GM19193 (cell line): ENCODE measurements around the gene ARMS2.

Source experiments
- POLR2A ChIP-seq: IDR thresholded peaks from 4 replicates; pipeline ENCODE4 v1.6.1; 2011; ENCODE audit not compliant: insufficient read depth, insufficient read length; ENCODE audit errors: extremely low read depth

The ARMS2 gene

GRCh38 chr10:122441961-122442360 is 12.5 kb upstream of the ARMS2 start:
- no peak for TF ChIP-seq POLR2A

DNA sequence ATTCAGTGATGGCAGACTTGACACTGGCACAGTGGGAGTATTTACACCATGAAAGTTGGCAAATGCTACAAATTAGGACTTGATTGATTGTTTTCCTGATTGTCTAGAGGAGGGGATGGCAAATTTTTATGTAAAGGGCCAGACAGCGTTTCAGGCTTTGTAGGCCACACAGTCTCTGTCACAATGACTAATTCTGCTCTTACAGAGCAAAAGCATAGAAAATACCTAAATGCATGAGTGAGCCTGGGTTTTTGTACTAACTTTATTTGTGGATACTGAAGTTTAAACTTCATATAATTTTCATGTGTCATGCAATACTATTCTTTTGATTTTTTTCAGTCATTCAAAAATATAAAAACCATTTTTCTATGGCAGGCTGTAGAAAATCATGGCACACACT is 9.0 kb upstream of the ARMS2 start:
- TF ChIP-seq POLR2A: no peak

- no peak for TF ChIP-seq POLR2A
Observed at GRCh38 chr10:122445904-122446303, 8.5 kb upstream of the ARMS2 start.

DNA sequence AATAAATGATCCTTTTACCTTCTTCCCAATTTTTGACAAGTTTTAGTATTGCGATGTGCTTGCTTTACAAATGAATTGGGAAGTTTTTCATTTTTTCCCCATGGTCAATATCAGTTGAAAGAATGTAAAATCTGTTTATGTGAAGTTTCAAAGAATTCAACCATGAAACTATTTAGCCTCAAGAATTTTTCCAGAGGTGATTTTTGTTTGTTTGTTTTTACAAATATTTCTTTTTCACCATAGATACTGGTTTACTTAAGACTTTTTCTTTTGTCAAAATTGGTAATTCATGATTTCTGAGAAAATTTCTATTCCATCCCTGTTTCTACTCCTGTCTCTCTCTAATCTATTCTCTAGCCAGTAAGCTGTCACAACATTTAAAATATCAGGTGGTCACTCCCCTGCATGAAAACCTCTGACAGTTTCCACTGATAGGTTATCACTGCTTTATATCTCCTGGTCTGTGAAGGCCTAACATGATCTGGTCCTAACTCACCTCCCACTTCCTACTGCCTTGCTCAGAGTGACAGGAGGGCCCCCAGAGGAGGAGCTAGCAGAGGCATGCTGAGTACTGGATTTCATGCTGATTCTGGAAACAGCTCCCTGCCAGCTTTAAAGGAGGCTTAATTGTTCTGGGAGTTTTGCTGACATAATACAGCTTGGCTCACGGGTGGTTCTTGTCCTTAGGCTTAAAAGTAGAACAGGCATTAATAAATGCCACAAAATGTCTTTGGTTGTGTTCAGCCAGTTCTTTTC is 7.6 kb upstream of the ARMS2 start:
- no peak for TF ChIP-seq POLR2A

DNA sequence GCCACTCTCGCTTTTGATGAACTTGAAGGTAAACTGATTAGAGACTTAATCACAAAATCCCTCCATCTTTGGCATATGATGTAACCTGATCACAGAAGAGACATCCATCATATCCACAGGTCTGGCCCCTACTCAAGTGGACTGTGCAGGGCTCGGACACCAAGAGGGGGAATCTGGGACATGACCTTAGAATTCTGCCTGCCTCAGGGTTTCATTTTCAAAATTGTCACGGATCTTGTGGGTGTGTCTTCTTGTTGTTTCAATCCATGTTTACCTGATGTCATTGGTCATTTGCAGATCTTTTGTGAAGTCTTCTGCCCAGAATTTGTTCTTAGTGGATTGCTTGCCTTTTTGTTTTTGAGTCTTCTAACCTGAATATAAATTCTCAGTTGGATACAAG is 5.9 kb upstream of the ARMS2 start:
- no peak for TF ChIP-seq POLR2A

- no peak for TF ChIP-seq POLR2A
Observed at GRCh38 chr10:122449153-122449552, 5.3 kb upstream of the ARMS2 start.

GRCh38 chr10:122450353-122450990 is 4.0 kb upstream of the ARMS2 start:
- no peak for TF ChIP-seq POLR2A

DNA sequence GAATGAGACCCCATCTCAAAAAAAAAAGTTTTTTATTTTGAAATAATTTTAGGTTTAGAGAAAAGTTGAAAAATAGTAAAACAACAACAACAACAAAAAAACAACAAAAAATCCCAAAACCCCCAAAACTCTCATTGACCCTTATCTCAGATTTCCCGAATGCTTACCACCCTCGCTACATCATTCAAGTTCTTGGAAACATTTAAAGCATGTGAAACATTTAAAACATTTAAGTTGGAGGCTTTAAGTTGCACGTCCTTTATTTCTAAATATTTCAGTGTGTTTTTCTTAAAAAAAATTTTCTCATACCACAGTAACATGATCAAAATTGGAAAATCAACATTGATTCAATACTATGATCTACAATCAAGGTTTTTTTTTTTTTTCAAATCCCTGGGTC is 382 bp upstream of the ARMS2 start:
- no peak for TF ChIP-seq POLR2A

DNA sequence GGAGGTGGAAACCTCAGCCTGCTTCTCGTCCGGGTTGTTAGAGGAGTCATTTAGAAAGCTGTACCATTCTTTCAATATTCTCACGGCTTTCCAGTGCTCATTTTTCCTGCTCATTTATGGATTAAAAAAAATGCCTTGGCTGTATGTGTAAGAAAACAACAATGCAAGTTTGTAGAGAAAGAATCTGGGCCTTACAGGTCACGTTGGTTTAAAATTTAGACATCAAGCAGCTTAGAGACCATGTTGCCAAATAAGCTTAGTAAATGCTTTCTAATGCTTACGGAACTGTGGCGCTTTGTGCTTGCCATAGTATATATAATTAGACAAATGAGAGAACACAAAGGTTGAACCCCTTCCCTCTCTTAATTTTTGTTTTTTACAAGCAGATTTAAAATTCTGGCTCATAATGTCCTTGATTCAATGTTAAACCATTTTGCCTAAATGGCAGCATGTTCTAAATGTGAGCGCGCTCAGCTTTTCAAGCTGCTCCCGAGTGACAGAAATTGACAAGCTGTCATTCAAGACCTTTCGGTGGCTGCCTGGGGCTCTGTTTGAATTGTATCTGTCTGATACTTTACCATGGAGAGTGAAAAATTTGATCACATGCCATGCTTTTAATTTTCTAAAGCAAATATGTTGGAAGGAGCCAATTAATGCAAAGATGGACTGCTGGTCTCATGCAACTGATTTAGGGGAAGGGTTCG is 1.1 kb downstream of the ARMS2 start:
- TF ChIP-seq POLR2A: no peak

- TF ChIP-seq POLR2A: no peak
Observed at GRCh38 chr10:122457934-122458333, 3.5 kb downstream of the ARMS2 start.

DNA sequence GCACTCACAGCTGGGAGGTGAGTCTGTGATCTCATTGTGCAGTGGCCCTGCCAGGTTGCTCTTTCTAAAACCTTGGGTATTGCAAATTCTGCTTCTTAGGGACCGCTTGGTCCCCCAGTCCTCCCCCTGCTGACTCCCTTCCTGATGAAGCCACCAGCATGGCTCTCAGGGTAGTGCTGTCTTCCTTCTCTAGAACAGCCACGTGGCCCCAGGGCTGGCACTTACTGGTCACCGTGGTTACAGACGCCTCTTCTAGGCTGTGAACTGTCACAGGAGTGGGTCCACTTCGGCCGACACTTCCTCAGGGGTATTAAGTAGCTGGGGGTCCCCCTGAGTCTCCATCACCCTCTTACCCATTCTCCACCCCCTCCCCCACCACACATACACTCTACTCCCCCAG is 4.2 kb downstream of the ARMS2 start:
- no peak for TF ChIP-seq POLR2A

- no peak for TF ChIP-seq POLR2A
Observed at GRCh38 chr10:122459561-122460273, 5.3 kb downstream of the ARMS2 start.

DNA sequence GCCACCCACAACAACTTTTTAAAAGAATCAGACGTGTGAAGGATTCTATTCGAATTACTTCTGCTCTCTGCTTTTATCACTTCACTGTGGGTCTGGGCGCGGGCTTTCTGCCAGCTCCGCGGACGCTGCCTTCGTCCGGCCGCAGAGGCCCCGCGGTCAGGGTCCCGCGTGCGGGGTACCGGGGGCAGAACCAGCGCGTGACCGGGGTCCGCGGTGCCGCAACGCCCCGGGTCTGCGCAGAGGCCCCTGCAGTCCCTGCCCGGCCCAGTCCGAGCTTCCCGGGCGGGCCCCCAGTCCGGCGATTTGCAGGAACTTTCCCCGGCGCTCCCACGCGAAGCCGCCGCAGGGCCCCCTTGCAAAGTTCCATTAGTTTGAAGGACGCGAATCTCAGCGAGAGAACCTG is 6.4 kb downstream of the ARMS2 start:
- TF ChIP-seq POLR2A: no peak

DNA sequence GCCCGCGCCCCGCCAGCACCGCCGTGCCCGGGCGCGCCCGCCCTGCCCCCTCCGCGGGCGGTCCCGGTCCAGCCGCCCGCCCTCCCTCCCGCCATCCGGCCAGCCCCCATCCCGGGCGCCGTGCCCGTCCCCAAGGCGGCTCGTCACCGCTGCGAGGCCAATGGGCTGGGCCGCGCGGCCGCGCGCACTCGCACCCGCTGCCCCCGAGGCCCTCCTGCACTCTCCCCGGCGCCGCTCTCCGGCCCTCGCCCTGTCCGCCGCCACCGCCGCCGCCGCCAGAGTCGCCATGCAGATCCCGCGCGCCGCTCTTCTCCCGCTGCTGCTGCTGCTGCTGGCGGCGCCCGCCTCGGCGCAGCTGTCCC is 6.9 kb downstream of the ARMS2 start, which contains the start of gene HTRA1:
TSS of gene HTRA1 (plus strand) at position 187 of the 362 bp plus-strand sequence. CDS start at position 287, 100 bp downstream.
- TF ChIP-seq POLR2A: no peak
